ENCODE results near the gene VAX1.

- TF ChIP-seq CTCF (conservative IDR thresholded peaks at IDR 0.05), result peak; percentile 98
- no peak for TF ChIP-seq ZFX (IDR thresholded peaks at IDR 0.05)
Observed at GRCh38 chr10:117167789-117168674, 30.0 kb upstream of the VAX1 start.

All from C4-2B (cell line).